ENCODE measurements around the gene SPATA13.

Gene SPATA13

DNA sequence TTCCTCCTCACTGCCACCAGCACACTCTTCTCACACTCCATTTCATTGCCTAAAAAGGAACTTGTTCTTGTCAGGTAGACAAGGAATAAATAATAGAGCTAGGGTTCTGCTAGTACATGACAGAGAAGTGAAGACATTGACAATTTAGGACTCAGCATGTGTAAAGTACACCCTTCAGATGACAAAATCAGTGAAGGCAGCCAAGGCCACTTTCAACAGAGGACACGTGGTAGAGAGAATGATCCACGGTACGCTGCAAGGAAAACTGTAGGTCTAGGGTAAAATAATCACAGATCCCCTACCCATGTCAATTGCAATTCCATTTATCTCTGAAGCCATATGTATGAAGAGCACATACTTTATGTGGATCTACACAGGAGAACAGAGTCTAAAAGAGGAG lies 7.2 kb upstream of the SPATA13 start:
- Histone ChIP-seq H2AFZ (ENCODE audit: low read depth, low read length) (no peak overlapping the region), H3K27me3 (ENCODE audit: insufficient read depth, low read length, poor library complexity) (peaks cover 14% of the 10 kb centered on the region), H3K4me3 (ENCODE audit: low read depth in 1 of 2, low read length in 2 of 2) (no peak overlapping the region), H3K4me2 (ENCODE audit: insufficient read depth, low read length) (no peak overlapping the region), H3K27ac (ENCODE audit: low read length) (no peak overlapping the region), H3K9ac (ENCODE audit: low read depth, low read length) (no peak overlapping the region), H4K20me1 (ENCODE audit: insufficient read depth, low read length) (no peaks in the 10 kb centered on the region), H3K36me3 (ENCODE audit: insufficient read depth, low read length) (no peaks in the 10 kb centered on the region), H3K4me1 (ENCODE audit: insufficient read depth, low read length) (no peaks in the 10 kb centered on the region), H3K9me3 (ENCODE audit: insufficient read depth, low read length, severe bottlenecking) (no peaks in the 10 kb centered on the region), H3K79me2 (ENCODE audit: insufficient read depth, low read length) (no peaks in the 10 kb centered on the region)
- no peak for TF ChIP-seq EZH2 (IDR thresholded peaks at IDR 0.05; ENCODE audit: borderline replicate concordance, low read depth, low read length, severe bottlenecking)
- TF ChIP-seq, protein P1, sequence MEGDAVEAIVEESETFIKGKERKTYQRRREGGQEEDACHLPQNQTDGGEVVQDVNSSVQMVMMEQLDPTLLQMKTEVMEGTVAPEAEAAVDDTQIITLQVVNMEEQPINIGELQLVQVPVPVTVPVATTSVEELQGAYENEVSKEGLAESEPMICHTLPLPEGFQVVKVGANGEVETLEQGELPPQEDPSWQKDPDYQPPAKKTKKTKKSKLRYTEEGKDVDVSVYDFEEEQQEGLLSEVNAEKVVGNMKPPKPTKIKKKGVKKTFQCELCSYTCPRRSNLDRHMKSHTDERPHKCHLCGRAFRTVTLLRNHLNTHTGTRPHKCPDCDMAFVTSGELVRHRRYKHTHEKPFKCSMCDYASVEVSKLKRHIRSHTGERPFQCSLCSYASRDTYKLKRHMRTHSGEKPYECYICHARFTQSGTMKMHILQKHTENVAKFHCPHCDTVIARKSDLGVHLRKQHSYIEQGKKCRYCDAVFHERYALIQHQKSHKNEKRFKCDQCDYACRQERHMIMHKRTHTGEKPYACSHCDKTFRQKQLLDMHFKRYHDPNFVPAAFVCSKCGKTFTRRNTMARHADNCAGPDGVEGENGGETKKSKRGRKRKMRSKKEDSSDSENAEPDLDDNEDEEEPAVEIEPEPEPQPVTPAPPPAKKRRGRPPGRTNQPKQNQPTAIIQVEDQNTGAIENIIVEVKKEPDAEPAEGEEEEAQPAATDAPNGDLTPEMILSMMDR (IDR thresholded peaks at IDR 0.05; ENCODE audit: borderline replicate concordance, extremely low read depth, low read length, poor library complexity, severe bottlenecking) = no peak
- no peak for ATAC-seq (ENCODE audit: insufficient read depth, low read depth)
- no peak for DNase-seq

DNA sequence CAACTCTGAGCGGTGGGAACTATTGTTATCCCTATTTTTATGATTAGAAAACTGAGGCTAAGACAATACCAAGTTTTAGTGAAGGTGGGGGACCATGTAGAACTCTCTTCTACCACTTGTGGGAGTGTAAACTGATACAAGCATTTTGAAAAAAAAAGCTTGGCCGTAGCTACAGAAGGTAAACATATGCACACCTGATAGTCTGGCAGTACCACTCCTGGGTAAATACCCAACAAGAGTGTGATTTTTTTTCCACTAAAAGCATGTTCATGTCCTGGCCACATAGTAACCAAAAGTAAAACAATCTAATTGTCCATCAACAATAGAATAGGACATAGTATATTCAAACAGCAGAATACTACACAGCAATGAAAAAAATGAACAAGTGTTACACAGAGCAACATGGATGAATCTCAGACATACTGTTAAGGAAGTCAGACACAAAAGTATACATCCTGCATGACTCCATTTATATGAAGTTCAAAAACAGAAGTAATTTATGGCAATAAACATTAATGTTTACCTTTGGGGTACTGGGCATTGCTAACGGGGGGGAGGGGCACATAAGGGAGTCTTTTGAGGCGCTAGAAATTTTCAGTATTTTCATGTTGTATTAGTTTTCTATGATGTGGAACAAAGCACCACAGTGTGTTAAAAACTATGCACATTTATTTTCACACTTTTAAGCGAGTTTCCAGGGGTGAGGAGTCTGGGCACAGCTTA lies 6.4 kb upstream of the SPATA13 start:
- H3K27ac ChIP-seq (ENCODE audit: low read length) = no peak overlapping the region
- DNase-seq = no peak
- TF ChIP-seq EZH2 (IDR thresholded peaks at IDR 0.05; ENCODE audit: borderline replicate concordance, low read depth, low read length, severe bottlenecking) = no peak
- TF ChIP-seq, protein P1 (IDR thresholded peaks at IDR 0.05; ENCODE audit: borderline replicate concordance, extremely low read depth, low read length, poor library complexity, severe bottlenecking) = no peak
- no peak overlapping the region for H3K4me2 ChIP-seq (ENCODE audit: insufficient read depth, low read length)
- H3K36me3 ChIP-seq (ENCODE audit: insufficient read depth, low read length) = no peaks in the 10 kb centered on the region
- H3K9me3 ChIP-seq (ENCODE audit: insufficient read depth, low read length, severe bottlenecking) = no peaks in the 10 kb centered on the region
- H4K20me1 ChIP-seq (ENCODE audit: insufficient read depth, low read length) = no peaks in the 10 kb centered on the region
- H3K79me2 ChIP-seq (ENCODE audit: insufficient read depth, low read length) = no peaks in the 10 kb centered on the region
- H3K27me3 ChIP-seq (ENCODE audit: insufficient read depth, low read length, poor library complexity) = peaks cover 8% of the 10 kb centered on the region
- H3K4me1 ChIP-seq (ENCODE audit: insufficient read depth, low read length) = no peaks in the 10 kb centered on the region
- no peak overlapping the region for H3K4me3 ChIP-seq (ENCODE audit: low read depth in 1 of 2, low read length in 2 of 2)
- no peak for ATAC-seq (ENCODE audit: insufficient read depth, low read depth)
- H2AFZ ChIP-seq (ENCODE audit: low read depth, low read length) = no peak overlapping the region
- H3K9ac ChIP-seq (ENCODE audit: low read depth, low read length) = no peak overlapping the region

DNA sequence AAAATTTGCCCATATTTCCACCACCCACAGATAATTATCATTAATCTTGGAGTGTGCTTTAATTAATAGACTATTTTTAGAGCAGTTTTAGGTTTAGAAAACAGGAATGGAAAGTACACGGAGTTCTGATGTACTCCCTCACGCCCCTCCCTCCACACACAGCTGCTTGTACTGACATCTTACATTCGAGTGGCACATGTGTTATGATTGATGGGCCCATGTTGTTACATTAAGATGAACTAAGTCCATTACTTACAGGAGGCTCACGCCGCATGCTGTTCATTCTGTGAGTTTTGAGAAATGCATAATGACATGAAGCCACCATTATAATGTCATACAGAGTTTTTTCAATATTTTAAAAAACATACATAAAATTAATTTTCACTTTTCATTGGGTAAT lies 1.2 kb upstream of the SPATA13 start:
- Histone ChIP-seq H3K27ac (ENCODE audit: low read length) (no peak overlapping the region), H3K36me3 (ENCODE audit: insufficient read depth, low read length) (no peaks in the 10 kb centered on the region), H3K79me2 (ENCODE audit: insufficient read depth, low read length) (peaks cover 6% of the 10 kb centered on the region; the same call in 1 of the 2 replicates), H3K9ac (ENCODE audit: low read depth, low read length) (no peak overlapping the region), H3K4me2 (ENCODE audit: insufficient read depth, low read length) (no peak overlapping the region), H4K20me1 (ENCODE audit: insufficient read depth, low read length) (peaks cover 14% of the 10 kb centered on the region), H2AFZ (ENCODE audit: low read depth, low read length) (no peak overlapping the region), H3K27me3 (ENCODE audit: insufficient read depth, low read length, poor library complexity) (no peaks in the 10 kb centered on the region), H3K4me3 (ENCODE audit: low read depth in 1 of 2, low read length in 2 of 2) (no peak overlapping the region), H3K9me3 (ENCODE audit: insufficient read depth, low read length, severe bottlenecking) (no peaks in the 10 kb centered on the region), H3K4me1 (ENCODE audit: insufficient read depth, low read length) (peaks cover 25% of the 10 kb centered on the region)
- no peak for DNase-seq
- ATAC-seq (ENCODE audit: insufficient read depth, low read depth) = no peak
- no peak for TF ChIP-seq EZH2 (IDR thresholded peaks at IDR 0.05; ENCODE audit: borderline replicate concordance, low read depth, low read length, severe bottlenecking)
- TF ChIP-seq, protein P1 (IDR thresholded peaks at IDR 0.05; ENCODE audit: borderline replicate concordance, extremely low read depth, low read length, poor library complexity, severe bottlenecking) = no peak

Measured in DND-41 (cell line).